Left ventricle myocardium inferior (tissue), 1 donor: Measurements from ENCODE around the gene ADCY10. TPM values are rescaled to one million over a fixed set of nuclear protein-coding genes. Genes with fewer than 3 reads are reported as not detected.

Experiments used
- DNase-seq: peaks from one replicate; pipeline ENCODE4 v3.0.0-alpha.2; 2020
- H3K27ac ChIP-seq: fragments of 200-600 bp; replicated peaks from 2 replicates; pipeline ENCODE4 v1.8.0; 2021
- H3K27me3 ChIP-seq: fragments of 200-600 bp; 2 replicates; pipeline ENCODE4 v1.8.0; 2021; ENCODE audit warnings: low read depth
- H3K36me3 ChIP-seq: fragments of 200-600 bp; 2 replicates; pipeline ENCODE4 v1.8.0; 2021
- H3K4me1 ChIP-seq: fragments of 200-600 bp; 2 replicates; pipeline ENCODE4 v1.8.0; 2021
- H3K4me3 ChIP-seq: fragments of 200-600 bp; 2 replicates; pipeline ENCODE4 v1.8.0; 2021; ENCODE audit warnings: mild to moderate bottlenecking, moderate library complexity
- H3K9me3 ChIP-seq: fragments of 200-600 bp; replicated peaks from 2 replicates; pipeline ENCODE4 v1.8.0; 2021
- intact Hi-C: fragments of 100-400 bp; cut with micrococcal nuclease; formaldehyde crosslinking; loops from one replicate; pipeline ENCODE4 v1.11.0; 2022
- total RNA-seq: library from RNA; stranded (reverse); fragmentation: NEBNext Ultra II Directional; extraction: Animal tissue kit (Norgen Biotek cat#: 25700); gene quantifications from one replicate; pipeline ENCODE4 v1.2.1, GENCODE V29; 2021
- TF ChIP-seq, protein P1 (sequence below): fragments of 200-600 bp; IDR thresholded peaks from 2 replicates; pipeline ENCODE4 v1.8.0; 2021; ENCODE audit warnings: antibody characterized with exemption, mild to moderate bottlenecking, borderline replicate concordance
- donor health status: DM: no; HTN: yes; CAD: no; lungs with severe emphysema.

Gene ADCY10
- total RNA-seq, 1 donor from 2014 or later, result 0.22 TPM

DNA sequence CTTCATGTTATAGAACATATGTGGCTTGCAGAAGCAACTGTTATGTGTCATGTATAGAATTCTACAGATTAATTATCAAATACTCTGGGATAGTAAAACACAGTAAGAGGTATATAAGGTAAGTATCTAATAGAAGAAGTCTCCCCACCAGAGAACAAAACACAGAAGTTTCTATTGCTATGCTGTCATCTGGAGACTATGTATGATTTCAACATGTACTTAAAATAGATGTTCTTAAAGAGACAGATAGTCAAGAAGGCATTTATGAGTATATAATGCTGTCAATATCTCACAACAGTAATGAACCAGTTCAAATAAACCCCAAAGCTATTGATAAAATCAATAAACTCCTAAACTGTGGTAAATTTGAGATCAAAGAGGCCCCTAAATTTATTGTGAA is 8.1 kb upstream of the ADCY10 start:
- TF ChIP-seq, protein P1, sequence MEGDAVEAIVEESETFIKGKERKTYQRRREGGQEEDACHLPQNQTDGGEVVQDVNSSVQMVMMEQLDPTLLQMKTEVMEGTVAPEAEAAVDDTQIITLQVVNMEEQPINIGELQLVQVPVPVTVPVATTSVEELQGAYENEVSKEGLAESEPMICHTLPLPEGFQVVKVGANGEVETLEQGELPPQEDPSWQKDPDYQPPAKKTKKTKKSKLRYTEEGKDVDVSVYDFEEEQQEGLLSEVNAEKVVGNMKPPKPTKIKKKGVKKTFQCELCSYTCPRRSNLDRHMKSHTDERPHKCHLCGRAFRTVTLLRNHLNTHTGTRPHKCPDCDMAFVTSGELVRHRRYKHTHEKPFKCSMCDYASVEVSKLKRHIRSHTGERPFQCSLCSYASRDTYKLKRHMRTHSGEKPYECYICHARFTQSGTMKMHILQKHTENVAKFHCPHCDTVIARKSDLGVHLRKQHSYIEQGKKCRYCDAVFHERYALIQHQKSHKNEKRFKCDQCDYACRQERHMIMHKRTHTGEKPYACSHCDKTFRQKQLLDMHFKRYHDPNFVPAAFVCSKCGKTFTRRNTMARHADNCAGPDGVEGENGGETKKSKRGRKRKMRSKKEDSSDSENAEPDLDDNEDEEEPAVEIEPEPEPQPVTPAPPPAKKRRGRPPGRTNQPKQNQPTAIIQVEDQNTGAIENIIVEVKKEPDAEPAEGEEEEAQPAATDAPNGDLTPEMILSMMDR, result no peak
- H3K36me3 ChIP-seq, result peaks cover 15% of the 10 kb centered on the region
- intact Hi-C loops, result no loop called here
- peak overlapping the region; percentile 37 for H3K27ac ChIP-seq
- H3K4me1 ChIP-seq, result peaks cover 52% of the 10 kb centered on the region
- H3K27me3 ChIP-seq, result no peaks in the 10 kb centered on the region
- DNase-seq, result no peak
- H3K9me3 ChIP-seq, result no peaks in the 10 kb centered on the region
- peak overlapping the region; percentile 23 for H3K4me3 ChIP-seq

GRCh38 chr1:167916766-167917511 is 3.0 kb upstream of the ADCY10 start:
- intact Hi-C loops, result no loop called here
- H3K36me3 ChIP-seq, result peaks cover 32% of the 10 kb centered on the region
- H3K9me3 ChIP-seq, result no peaks in the 10 kb centered on the region

DNA sequence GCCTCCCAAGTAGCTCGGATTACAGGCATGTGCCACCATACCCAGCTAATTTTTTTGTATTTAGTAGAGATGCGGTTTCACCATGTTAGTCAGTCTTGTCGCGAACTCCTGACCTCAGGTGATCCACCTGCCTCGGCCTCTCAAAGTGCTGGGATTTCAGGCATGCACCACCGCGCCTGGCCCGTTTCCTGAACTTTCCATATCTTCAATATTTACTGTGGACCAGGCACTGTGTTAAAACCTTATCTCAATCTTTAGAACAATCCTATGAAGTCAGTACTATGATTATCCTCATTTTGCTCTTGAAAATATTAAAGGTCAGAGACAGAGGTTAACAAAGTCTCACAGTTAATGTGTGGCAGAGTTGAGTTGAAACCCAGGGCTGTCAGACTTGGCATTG is 1.6 kb upstream of the ADCY10 start:
- intact Hi-C loops, result no loop called here
- no peaks in the 10 kb centered on the region for H3K9me3 ChIP-seq
- TF ChIP-seq, protein P1, result no peak
- H3K36me3 ChIP-seq, result peaks cover 32% of the 10 kb centered on the region
- no peak overlapping the region for H3K4me3 ChIP-seq
- H3K27ac ChIP-seq, result peak overlapping the region; percentile 0
- DNase-seq, result no peak
- peaks cover 12% of the 10 kb centered on the region for H3K4me1 ChIP-seq
- H3K27me3 ChIP-seq, result no peaks in the 10 kb centered on the region

More at GRCh38 chr1:167916766-167917511, 3.0 kb upstream of the ADCY10 start:
- no peak for DNase-seq
- Histone ChIP-seq H3K27me3 (no peaks in the 10 kb centered on the region), H3K4me3 (no peak overlapping the region), H3K4me1 (peaks cover 9% of the 10 kb centered on the region), H3K27ac (no peak overlapping the region)
- TF ChIP-seq, protein P1, result no peak

- H3K27me3 ChIP-seq, result no peaks in the 10 kb centered on the region
- H3K36me3 ChIP-seq, result peaks cover 19% of the 10 kb centered on the region
- no peak overlapping the region for H3K4me3 ChIP-seq
- peaks cover 11% of the 10 kb centered on the region for H3K9me3 ChIP-seq
- peaks cover 16% of the 10 kb centered on the region for H3K4me1 ChIP-seq
- no peak overlapping the region for H3K27ac ChIP-seq
- TF ChIP-seq, protein P1, result no peak
- intact Hi-C loops, result no loop called here
- DNase-seq, result no peak
Observed at GRCh38 chr1:167912294-167912693, 1.6 kb downstream of the ADCY10 start.

DNA sequence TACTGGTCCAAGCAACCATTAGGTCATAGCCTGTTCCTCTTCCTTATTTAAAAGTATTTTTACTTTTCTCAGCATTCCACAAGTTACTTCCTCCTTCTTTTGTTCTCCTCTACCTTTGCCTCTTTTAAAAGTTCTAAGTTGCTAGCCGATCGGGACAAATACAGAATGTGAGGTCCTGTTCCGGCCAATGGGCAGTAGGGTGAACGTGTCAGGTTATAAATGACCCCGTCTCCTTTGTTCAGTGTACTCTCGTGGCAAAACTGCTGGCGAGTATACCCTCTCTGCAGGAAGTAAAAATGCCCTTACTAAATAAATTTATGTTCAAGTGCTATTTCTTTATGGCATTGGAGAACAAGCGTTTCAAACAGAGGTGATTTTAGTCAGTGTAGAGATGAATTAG is 2.5 kb downstream of the ADCY10 start:
- no peaks in the 10 kb centered on the region for H3K27me3 ChIP-seq
- intact Hi-C loops, result no loop called here
- no peak overlapping the region for H3K4me3 ChIP-seq
- DNase-seq, result no peak
- H3K9me3 ChIP-seq, result peaks cover 11% of the 10 kb centered on the region
- peaks cover 16% of the 10 kb centered on the region for H3K4me1 ChIP-seq
- TF ChIP-seq, protein P1, result no peak
- H3K27ac ChIP-seq, result no peak overlapping the region
- peaks cover 12% of the 10 kb centered on the region for H3K36me3 ChIP-seq
